ENCODE measurements around the gene PIGS. TPM values are rescaled to one million over a fixed set of nuclear protein-coding genes. Genes with fewer than 3 reads are reported as not detected.

The PIGS gene
- total and polyA plus RNA-seq, 9 of the 15 experiments (the other 6 are each of a cell fraction or from before 2014, with no cell fraction given): 47.5 to 138 (median 57.6) TPM

DNA sequence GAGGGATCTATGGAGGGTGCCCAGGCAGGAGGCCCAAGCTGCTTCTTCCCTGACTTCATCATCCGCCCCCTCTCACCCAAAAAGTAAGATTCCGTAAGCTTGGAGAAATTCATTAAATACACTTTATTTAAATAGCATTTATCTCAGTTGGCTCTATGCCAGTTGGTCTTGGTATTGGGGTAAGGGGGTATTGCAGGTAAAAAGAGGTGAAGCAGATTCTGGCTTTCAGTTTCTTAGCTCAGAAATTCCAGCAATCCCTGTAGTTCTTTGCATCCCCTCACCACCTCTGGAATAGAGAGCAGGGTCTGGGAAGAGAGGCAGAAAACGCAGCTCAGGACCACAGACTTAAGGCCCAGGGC is 6.1 kb upstream of the PIGS start (continued):
- TF ChIP-seq RB1 (IDR thresholded peaks at IDR 0.05; ENCODE audit: low read depth): 0 out of 2 replicates have a peak, but pooled peaks have one; percentile 8
- TF ChIP-seq NFIC (IDR thresholded peaks at IDR 0.05): peak; percentile 99
- 0 out of 2 replicates have a peak, but pooled peaks have one; percentile 9 for TF ChIP-seq PTRF (tag; IDR thresholded peaks at IDR 0.05)
- TF ChIP-seq, protein P1, sequence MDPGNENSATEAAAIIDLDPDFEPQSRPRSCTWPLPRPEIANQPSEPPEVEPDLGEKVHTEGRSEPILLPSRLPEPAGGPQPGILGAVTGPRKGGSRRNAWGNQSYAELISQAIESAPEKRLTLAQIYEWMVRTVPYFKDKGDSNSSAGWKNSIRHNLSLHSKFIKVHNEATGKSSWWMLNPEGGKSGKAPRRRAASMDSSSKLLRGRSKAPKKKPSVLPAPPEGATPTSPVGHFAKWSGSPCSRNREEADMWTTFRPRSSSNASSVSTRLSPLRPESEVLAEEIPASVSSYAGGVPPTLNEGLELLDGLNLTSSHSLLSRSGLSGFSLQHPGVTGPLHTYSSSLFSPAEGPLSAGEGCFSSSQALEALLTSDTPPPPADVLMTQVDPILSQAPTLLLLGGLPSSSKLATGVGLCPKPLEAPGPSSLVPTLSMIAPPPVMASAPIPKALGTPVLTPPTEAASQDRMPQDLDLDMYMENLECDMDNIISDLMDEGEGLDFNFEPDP (CRISPR knock-in tag; IDR thresholded peaks at IDR 0.05): no peak
- TF ChIP-seq NBN (IDR thresholded peaks at IDR 0.05; ENCODE audit: low read depth): no peak
- no peak for TF ChIP-seq GATA2 (CRISPR knock-in tag; IDR thresholded peaks at IDR 0.05)
- TF ChIP-seq CBX5 (IDR thresholded peaks at IDR 0.05; ENCODE audit: borderline replicate concordance, low read depth): no peak
- no peak for TF ChIP-seq ZNF134 (CRISPR knock-in tag; conservative IDR thresholded peaks at IDR 0.05)
- no peak for TF ChIP-seq SMC3 (conservative IDR thresholded peaks at IDR 0.05; ENCODE audit: insufficient read depth, low read depth, low read length)
- TF ChIP-seq, protein P2, sequence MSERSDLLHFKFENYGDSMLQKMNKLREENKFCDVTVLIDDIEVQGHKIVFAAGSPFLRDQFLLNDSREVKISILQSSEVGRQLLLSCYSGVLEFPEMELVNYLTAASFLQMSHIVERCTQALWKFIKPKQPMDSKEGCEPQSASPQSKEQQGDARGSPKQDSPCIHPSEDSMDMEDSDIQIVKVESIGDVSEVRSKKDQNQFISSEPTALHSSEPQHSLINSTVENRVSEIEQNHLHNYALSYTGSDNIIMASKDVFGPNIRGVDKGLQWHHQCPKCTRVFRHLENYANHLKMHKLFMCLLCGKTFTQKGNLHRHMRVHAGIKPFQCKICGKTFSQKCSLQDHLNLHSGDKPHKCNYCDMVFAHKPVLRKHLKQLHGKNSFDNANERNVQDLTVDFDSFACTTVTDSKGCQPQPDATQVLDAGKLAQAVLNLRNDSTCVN (CRISPR knock-in tag; IDR thresholded peaks at IDR 0.05): no peak
- no peak for TF ChIP-seq EZH2 (IDR thresholded peaks at IDR 0.05; ENCODE audit: borderline replicate concordance, low read depth, low read length)
- TF ChIP-seq ARID2 (IDR thresholded peaks at IDR 0.05): no peak
- TF ChIP-seq ZNF175 (CRISPR knock-in tag; IDR thresholded peaks at IDR 0.05; ENCODE audit: low read depth): peak; percentile 5; the same call in 1 of the 2 replicates
- TF ChIP-seq, protein P3, sequence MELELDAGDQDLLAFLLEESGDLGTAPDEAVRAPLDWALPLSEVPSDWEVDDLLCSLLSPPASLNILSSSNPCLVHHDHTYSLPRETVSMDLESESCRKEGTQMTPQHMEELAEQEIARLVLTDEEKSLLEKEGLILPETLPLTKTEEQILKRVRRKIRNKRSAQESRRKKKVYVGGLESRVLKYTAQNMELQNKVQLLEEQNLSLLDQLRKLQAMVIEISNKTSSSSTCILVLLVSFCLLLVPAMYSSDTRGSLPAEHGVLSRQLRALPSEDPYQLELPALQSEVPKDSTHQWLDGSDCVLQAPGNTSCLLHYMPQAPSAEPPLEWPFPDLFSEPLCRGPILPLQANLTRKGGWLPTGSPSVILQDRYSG (tag; conservative IDR thresholded peaks at IDR 0.05; ENCODE audit: low read depth): 0 out of 2 replicates have a peak, but pooled peaks have one; percentile 3
- no peak for TF ChIP-seq CREM (IDR thresholded peaks at IDR 0.05; ENCODE audit: low read depth)
- no peak for TF ChIP-seq GATAD2B (IDR thresholded peaks at IDR 0.05; ENCODE audit: borderline replicate concordance)
- TF ChIP-seq NFIX (CRISPR knock-in tag; IDR thresholded peaks at IDR 0.05; ENCODE audit: low read depth): peak; percentile 83
